ENCODE measurements around the gene CCDC192. TPM values are rescaled to one million over a fixed set of nuclear protein-coding genes. Genes with fewer than 3 reads are reported as not detected.
A peak's percentile ranks its signal among the peaks of the same experiment; 100 is the strongest.

The CCDC192 gene
- polyA plus RNA-seq, 1 donor from 2014 or later, result not detected

- Histone ChIP-seq H2AFZ (ENCODE audit: low read depth, low read length) (no peak overlapping the region), H3F3A (ENCODE audit: insufficient read depth, low read length, poor library complexity, severe bottlenecking) (no peaks in the 10 kb centered on the region), H3K4me2 (ENCODE audit: low read length) (no peak overlapping the region), H3K27me3 (ENCODE audit: insufficient read depth, low read depth, low read length) (no peaks in the 10 kb centered on the region), H4K20me1 (ENCODE audit: insufficient read depth) (no peaks in the 10 kb centered on the region), H3K9me3 (ENCODE audit: low read length) (no peaks in the 10 kb centered on the region), H3K9ac (ENCODE audit: low read length) (no peak overlapping the region), H3K36me3 (ENCODE audit: insufficient read depth, low read length) (no peaks in the 10 kb centered on the region), H3K27ac (ENCODE audit: low read length) (no peak overlapping the region), H3K4me3 (ENCODE audit: low read length) (no peak overlapping the region), H3K79me2 (replicated peaks; ENCODE audit: insufficient read depth, low read length) (no peaks in the 10 kb centered on the region), H3K9me2 (ENCODE audit: insufficient read depth, low read length) (no peaks in the 10 kb centered on the region)
- TF ChIP-seq RAD21 (conservative IDR thresholded peaks at IDR 0.05), result no peak
- TF ChIP-seq EP300 (conservative IDR thresholded peaks at IDR 0.05; ENCODE audit: poor library complexity, severe bottlenecking), result no peak
- no peak for TF ChIP-seq TAF1 (IDR thresholded peaks at IDR 0.05; ENCODE audit: low read depth)
- no peak for TF ChIP-seq REST (IDR thresholded peaks at IDR 0.05; ENCODE audit: borderline replicate concordance)
- no peak for TF ChIP-seq SMC3 (conservative IDR thresholded peaks at IDR 0.05; ENCODE audit: poor library complexity)
- TF ChIP-seq CTCF (IDR thresholded peaks at IDR 0.05; ENCODE audit: poor library complexity, severe bottlenecking), result no peak
- TF ChIP-seq MXI1 (conservative IDR thresholded peaks at IDR 0.05; ENCODE audit: poor library complexity, severe bottlenecking), result no peak
- no peak for TF ChIP-seq EZH2 (IDR thresholded peaks at IDR 0.05; ENCODE audit: borderline replicate concordance, insufficient read depth, low read length, poor library complexity, severe bottlenecking)
- TF ChIP-seq POLR2AphosphoS5 (IDR thresholded peaks at IDR 0.05), result no peak
Observed at GRCh38 chr5:127870914-127871313, 167.7 kb downstream of the CCDC192 start.

- H3K9me2 ChIP-seq (ENCODE audit: insufficient read depth, low read length), result no peaks in the 10 kb centered on the region
- no peak overlapping the region for H3K4me3 ChIP-seq (ENCODE audit: low read length)
- no peaks in the 10 kb centered on the region for H3F3A ChIP-seq (ENCODE audit: insufficient read depth, low read length, poor library complexity, severe bottlenecking)
- H3K27ac ChIP-seq (ENCODE audit: low read length), result no peak overlapping the region
- no peaks in the 10 kb centered on the region for H4K20me1 ChIP-seq (ENCODE audit: insufficient read depth)
- H3K36me3 ChIP-seq (ENCODE audit: insufficient read depth, low read length), result no peaks in the 10 kb centered on the region
- H3K27me3 ChIP-seq (ENCODE audit: insufficient read depth, low read depth, low read length), result no peaks in the 10 kb centered on the region
- peak; percentile 45 for TF ChIP-seq REST (IDR thresholded peaks at IDR 0.05; ENCODE audit: borderline replicate concordance)
- no peak for TF ChIP-seq MXI1 (conservative IDR thresholded peaks at IDR 0.05; ENCODE audit: poor library complexity, severe bottlenecking)
- H3K79me2 ChIP-seq (replicated peaks; ENCODE audit: insufficient read depth, low read length), result no peaks in the 10 kb centered on the region
- no peak overlapping the region for H3K9ac ChIP-seq (ENCODE audit: low read length)
- H3K9me3 ChIP-seq (ENCODE audit: low read length), result no peaks in the 10 kb centered on the region
- no peak overlapping the region for H3K4me2 ChIP-seq (ENCODE audit: low read length)
- H2AFZ ChIP-seq (ENCODE audit: low read depth, low read length), result no peak overlapping the region
Observed at GRCh38 chr5:127871503-127872153, 168.4 kb downstream of the CCDC192 start.

All from neural cell (in vitro differentiated cells).